Stimulated activated CD8-positive, alpha-beta memory T cell treated with anti-CD3 and anti-CD28 coated beads, Interleukin-12 subunit alpha, Interleukin-12 subunit beta, amount 100 ng/mL, for 1 hour (primary cell): ENCODE results near the gene SRPRB.

Source experiments
- DNase-seq: peaks from one replicate; pipeline ENCODE4 v3.0.0-alpha.2; 2020; ENCODE audit warnings: low read depth

Gene SRPRB

DNA sequence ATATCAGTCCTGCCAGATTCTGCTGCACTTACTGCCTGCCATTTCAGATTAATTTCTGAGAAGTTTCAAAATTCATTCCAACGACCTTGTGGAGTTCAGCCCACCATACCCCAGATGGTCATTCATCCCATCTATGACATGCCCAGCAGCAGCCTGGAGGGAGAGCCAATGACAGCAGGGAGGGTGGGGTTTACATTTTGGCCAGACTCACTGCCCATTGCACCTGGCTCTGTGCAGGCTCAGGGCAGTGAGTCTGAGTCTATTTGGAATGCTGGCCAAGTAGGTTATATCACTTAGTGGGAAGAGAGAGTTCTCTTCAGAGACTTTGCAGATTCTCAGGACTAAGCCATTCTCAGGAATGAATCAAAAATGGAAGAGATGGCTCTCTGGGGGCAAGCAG lies 21.5 kb downstream of the SRPRB start:
- DNase-seq: no peak

DNA sequence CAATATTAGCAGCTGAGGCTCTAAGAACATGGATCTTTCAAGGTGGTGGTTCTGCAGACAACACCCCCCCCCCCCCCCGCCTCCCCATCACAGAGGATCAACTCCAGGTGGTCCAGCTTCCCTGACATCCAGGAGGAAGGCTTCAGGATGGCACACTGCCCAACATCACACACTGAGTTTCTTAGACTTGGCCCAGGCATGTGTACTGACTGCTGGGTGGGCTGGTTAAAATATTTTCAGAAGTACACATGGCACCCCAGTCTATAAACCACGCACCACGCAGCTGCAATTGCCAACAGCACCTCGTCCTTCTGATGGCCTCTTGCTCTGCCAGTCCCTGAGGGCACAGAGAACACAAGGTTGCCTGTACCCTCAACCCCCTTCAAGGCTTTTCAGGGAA lies 22.1 kb downstream of the SRPRB start:
- no peak for DNase-seq

DNA sequence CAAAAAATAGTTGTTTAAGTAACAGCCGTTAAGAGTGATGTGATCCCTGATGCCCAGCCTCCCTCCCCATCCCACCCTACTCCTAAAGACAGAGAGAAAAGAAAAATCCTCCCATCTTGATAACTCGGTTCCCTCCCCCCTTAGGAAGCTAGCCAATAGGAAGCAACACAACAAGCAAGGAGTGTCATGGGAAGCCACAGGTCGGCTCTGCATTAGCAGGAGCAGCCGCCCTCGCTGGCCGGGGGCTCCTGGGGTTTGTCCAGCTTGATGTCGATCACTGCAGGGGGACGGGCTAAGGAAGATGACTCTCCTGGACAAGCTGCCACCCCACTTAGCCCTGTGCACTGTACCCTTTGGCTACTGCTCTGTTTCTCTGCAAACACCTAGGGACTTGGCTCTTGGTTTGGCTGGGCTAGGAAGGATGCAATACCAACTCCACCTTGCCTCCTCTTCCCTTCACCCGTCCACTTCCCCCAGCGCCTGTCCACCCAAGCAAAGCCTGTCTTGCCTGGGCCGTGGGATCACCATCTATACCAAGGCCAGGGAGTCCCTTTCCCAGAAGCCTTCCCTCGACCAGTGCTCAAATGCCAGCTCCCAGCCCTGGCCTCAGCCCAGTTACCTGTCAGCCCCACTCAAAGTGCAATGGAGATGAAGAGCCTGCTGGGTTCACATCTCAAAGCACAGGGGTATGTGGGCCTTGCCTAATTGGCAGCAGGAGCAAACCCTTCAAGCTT lies 23.1 kb downstream of the SRPRB start:
- DNase-seq: no peak

DNA sequence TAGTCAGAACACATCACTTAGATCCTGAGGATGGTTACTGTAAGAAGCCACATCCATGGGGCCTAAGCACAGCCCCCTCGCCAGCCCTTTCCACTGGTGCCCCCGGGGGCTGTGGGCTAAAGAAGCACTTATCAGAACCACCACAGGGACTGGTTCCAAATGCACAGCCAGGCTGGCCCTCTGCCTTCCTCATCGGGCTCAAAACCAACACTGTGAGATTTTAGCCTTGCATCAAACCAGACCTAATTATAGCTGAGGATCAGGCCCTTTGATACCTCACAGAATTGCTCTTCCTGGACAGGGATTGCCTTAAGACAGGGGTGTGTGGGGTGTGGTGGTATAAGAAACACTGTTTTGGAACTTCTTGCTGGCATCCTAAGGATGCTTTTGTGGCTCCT lies 23.7 kb downstream of the SRPRB start:
- no peak for DNase-seq

DNA sequence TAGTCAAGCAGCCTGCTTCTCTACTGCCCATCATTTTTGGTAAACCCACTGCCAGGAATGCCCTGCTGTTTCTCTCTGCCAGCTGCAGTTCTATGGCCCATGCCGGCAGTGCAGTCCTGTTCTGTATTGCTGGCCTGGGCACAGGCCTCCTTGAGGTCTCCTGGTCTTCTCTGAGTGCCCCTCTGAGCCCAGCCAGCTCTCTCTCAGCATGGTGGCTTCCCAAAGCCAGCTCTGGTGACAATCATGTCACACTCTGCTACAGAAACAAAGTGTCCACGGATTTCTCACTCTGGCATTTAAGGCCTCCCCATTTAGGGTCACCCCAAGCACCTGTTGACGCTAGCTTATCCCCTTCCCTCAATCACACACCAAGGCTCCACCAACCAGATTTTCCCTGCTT lies 24.5 kb downstream of the SRPRB start:
- DNase-seq: no peak

DNA sequence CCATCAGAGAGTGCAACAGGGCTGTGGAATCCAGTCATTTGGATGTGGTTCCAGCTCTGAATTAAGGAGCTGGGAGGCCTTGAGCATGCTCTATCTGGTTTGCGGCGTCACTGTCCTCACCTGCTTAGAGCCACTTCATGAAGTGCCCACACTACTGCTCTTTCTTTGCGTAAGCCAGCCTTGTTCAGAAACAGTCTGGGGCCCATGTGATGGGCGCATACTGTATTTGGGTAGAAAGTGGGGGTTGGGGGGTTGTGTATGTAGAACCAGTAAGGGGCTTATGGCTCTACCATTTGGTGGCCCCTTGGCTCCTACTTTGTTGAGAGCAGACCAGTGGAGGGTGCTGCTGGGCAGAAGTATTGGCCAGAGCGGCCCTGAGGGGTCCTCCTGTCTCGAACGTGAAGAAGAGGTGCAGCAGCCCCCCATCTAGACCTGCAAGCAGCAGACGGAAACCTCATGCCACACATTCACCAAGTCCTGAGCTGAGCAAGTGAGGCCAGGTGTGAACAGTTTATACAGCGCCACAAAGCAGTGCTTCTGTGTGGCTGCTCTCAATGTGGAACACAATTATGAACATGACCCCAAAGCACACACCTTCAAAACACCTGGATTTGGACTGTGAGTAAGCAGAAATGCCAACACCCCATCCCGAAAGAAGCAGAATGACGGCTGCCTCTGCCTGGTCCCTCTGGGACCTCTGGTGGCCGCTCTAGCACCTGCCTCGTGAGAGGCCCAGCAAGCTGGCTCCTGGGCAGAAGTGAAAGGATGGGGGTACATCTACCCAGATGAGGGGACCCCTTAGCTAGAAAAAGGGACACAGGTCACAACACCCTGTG lies 26.6 kb downstream of the SRPRB start:
- DNase-seq: no peak

DNA sequence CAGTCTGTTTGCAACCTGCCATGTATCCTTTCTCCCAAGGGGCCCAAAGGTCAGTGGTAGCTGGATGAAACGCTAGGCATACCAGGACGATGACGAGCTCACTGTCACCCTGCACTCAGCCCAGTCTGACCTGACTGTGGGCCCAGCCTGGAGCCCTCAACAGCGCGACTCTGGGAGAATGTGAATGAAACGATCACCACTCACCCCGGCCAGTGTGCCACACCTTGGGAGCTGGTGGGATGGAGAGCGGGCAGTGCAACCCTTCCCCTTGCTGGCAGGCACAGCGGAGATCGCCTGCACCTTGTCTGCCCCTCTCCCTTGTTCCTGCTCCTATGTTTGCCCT lies 27.2 kb downstream of the SRPRB start:
- DNase-seq: no peak

DNA sequence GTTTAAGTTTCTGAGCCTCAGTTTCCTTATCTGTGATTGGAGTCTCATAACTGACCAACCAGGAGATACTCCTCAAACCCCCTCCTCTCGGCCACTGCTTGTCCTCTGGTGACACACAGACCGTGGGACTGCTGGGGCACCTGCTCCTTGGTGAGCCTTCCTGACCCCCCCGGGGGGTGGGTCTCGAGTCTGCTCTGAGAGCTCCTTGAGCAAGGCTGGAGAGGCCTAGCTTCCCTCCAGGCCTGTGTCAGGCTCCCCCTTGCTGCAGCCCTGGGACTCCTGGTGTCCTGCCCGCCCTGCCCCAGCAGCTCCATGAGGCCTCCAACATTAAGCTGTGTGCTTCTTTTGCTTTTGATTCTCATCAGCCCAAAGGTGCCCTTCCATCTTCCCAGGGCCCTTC lies 27.7 kb downstream of the SRPRB start:
- DNase-seq: no peak

DNA sequence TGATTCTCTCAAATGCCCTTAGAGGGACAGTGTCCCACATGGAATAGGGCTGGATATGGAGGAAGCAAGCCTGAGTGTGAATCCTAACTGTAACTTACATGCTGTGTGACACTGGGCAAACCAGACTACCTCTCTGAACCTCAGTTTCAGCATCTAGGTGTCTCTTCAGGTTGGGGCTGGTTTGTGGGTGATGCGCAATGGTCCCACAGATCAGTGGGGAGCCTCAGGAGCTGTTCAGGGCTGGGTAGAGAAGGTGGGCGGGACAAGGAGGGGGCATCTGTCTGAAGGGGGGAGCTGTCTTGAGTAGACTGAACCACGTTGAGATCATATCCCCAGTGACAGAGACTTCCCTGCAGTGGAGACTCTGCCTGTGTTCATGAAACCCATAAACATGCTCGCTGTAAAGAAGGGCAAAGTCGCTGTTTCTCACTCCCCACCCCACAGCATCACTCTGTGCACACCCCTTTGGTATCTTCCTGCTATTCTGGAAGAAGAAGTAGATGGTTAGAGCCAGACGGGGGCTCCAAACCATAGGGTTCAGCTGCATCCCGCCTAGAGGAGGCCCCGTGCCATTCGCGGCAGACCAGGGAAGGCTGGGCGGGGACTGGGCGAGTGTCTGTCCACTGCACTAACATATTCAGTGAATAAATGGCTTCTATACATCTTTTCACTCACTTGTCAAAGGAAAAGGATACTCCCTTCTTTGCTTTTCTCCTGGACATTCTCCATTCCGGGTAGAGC lies 28.4 kb downstream of the SRPRB start:
- DNase-seq: no peak

DNA sequence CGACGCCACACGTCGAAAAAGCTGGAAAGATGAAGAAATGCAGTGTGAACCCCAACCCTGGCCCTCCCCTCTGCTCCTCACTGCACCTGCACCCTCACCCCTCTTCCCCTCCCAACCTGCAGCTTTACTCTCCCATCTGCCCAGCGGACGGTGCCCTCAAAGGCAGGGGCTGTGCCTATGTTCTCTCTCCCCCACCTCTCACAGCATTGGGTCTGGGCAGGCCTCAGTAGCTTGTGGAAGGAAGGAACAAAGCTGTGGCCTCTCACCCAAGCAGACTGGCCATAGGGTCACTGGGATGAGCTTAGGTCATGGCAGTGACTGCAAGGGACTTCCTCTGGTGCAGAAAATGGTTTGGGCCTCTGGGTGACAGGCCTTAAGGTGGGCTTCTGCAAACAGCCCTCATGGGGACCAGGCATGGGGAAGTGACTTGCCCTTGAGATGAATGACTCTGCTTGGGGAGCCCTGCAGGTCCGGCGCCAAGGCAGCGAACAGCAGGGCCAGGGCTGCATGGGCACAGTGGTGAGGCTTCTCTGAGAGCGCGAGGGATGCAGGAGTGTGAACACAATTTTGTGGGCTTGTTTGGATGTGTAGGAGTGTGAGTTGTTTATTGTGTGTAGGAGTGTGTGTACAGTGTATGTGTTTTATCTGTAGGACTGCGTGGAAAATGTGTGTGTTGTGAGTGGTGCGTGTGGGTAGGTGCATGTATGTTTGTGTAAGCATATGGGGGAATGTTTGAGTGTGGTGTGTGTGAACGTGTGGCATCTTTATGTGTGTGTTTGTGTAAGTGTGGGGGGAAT lies 29.2 kb downstream of the SRPRB start:
- DNase-seq: no peak

DNA sequence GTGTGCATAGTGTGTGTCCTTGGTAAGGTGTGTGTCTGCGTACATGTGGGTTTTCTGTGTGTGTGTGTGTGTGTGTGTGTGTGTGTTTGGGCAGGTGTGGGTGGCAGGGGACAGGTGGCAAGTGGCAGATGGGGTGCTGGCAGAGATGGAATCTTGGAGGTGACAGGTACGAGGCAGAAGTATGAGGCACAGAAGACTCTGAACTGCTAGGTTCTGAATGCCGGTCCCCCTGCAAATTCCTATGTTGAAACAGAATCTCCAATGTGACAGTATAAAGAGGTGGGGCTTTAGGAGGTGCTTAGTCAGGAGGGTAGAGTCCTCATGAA lies 29.8 kb downstream of the SRPRB start:
- no peak for DNase-seq

DNA sequence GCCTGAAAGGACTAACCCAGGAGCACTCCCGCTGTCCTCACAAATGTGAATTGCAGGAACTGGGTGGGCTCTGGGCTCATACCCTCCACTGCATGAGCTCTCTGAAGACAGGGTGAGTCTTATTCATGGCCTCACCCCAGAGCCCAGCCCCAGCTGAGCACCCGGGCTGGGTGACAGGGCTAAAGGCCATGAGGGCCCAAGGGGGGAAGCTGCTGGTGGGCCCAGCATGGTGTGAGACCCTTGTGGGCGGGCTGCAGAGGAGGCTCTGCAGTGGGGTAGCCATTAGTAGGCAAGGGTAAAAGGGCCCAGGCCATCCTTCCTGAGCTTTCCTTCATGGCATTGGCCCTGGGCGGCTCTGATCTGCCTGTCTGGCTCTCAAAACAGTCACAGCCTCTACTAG lies 30.3 kb downstream of the SRPRB start:
- DNase-seq: no peak

DNA sequence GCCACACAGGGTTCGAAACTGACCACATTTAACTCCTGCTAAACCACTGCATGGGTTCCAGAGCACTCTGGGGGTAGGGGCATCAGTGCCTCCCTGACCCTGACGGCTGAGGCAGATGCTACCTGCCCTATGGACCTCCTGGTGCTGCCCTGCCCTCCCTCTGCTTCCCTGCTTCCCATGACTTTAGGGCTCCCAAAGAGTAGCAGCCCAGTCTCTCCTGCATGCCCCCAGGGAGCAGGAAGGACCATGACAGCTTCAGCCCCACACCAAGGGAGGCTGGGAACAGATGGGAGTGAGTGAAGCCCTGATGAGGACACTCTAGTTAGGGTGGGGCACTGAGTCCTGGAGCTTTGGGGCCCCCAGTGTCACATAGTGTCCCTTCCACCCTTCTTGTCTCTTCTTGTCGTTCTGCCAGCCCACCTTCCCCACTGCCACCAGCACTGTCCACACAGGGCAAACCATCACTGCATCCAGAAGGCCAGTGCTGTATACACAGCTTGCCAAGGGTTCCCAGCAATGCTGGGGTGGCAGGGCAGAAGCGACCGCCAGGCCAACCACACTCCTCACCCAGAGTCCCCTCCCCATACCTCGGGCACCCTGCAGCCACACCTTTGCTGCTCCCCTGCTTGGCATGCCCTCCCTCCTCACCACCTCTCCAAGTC lies 31.0 kb downstream of the SRPRB start:
- no peak for DNase-seq

DNA sequence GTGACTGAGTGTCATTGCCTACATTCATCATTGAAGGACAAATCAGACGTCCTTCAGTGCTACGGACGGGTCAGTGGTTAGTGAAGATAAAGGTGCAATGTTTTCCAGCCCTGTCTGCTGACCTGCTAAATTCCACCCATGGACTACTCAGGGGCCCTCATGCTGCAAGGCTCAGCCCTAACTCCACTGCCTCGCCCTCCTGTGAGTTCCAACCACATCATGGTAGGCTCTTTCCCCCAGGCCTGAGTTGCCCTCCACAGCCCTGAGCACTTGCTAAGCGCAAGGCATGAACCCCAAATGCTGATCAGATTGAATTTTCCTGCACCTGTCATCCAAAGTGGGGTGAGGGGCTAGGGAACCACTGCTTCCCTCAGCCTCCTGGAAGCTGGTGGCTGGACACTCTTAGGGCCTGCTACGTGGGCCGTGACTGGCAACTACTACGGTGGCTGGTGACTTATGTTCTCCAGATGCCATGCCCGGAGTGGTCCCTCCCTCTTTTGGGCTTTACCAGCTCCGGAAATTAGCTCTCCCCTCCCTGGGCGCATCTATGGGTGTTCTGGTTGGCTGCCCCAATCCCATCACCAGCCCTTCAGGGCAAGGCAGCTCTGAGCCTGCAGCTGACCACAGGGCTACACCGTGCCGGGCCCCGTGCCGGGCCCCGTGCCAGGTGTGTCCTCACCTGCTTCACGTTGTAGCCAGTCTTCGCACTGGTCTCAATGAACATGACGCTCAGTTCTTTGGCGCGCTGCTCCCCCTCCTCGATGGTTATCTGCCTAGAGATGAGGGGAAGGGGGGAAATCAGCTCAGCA lies 32.1 kb downstream of the SRPRB start:
- DNase-seq: no peak

DNA sequence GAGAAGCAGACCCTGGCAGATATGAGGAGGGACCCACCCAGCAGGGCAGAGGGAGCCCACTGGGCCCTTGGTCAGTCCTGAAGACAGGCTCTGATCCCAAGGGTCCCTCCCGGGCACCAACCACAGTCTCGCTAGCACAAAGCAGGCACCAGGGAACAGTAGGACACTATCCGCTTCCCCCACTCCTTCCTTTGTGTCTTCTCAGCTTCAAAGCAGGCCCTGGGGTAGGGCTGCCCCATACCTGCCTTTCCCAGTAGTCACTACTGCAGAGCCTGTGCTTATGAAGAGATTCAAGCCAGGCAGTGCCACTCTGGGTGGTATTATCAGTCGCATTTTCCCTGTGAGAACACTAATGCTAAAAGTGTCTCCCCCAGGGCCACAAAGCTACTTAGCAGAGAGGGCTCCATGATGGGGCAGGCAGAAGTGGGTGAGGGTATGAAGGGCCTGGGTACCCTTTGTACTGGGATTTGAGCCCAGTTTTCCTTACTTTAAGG lies 32.7 kb downstream of the SRPRB start:
- no peak for DNase-seq

DNA sequence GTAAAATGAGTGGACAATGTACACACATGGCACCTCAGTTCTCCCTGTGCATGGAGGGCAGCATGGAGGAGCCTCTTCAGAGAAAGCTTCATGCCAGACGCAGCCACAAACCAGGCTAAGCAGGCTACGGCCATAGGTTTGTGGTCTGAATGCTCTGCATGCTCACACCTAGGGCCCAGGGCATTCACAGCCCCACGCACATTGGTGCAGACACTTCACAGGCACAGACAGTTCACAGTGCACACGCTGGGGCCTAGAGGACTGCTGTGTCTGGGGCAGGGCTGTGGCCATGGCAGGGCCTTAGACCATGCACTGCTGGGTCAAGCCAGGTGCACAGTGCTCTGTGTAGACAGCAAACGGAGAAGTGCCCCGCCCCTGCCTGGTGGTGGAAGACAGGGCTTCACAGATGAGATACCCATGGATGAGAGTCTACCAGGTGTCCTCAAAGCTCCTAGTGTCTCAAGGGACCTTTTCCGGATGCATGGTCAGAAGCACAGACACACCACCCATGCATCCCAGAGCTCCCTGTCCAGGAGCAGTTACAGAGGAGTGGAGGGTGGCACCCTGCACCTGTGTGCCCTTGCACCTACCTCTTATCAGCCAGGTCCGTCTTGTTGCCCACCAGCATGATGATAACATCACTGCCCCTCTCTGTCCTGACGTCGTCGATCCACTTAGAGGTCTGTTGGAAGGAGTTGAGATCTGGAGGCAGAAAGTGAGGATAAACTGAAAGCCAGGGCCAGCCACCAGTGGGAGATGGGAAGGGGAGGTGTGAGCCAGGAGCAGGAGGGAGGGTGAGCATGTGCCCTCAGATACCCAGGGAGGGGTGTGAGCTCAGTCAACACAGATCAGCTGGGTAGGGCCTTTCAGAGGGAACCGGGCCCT lies 33.5 kb downstream of the SRPRB start:
- no peak for DNase-seq

DNA sequence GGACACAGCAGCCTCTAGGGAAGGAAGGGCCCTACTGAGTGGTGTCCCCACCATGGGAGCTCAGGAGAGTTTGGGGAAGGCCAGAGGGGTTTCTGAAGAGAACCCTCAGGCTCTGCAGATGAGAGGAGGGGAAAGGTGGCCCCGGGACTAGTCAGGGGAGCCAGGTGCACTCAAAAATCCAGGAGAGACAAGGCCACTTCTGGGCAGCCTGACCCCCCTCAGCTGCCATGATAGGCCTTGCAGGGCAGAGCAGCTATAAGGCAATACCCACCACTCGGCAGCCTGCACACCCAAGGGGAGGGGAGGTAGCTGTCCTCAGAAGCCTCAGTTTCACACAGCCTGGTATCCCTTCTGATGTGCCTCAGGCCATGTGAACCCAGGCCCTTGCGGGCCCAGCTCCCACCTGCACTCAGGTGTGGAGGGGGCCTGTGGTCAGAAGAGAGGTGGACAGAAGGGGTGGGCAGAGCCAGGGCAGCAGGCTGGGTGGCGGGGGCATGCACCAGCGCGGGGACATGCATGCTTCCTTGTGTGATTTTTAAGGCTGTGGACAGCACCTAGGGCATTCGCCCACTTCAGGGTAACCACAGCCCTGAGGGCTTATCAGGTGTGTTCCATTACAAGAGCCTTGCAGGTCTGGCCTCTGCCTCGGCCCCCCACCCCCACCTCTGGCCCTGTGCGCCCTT lies 34.6 kb downstream of the SRPRB start:
- DNase-seq: no peak

DNA sequence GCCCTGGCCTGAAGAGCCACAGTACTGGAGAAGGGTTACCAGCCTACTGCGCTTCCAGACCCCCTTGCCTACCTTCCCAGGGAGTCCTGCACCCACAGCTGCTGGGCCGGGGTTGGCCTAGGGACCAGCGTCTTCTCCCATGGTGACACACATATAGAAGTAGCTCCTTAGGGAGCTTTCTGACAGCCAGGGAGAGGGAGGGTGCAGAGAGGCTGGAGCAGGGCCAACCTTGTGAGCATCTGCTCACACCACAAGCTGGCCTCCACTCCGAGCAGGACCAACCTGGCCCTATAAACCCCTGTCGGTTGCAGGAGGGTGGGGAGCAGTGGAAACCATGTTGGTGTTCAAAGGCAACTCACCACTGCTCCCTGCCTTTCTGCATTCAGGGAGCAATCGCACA lies 35.2 kb downstream of the SRPRB start:
- no peak for DNase-seq

DNA sequence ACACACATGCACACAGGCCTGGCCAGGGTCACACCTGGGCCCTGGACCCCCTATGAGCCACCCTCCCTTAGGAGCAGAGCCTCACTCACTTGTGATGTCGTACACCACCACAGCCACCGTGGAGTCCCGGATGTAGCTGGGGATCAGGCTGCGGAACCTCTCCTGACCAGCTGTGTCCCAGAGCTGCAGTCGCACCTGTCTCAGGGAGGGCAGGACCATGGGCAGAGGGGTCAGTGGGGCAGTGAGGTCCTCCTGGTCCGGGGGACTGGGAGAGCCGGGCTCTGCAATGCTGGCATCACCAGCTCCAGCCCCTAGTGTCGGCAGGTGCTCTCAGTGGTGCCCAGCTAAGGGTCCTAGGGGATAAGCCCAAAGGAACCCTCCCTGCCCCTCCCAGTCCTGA lies 35.6 kb downstream of the SRPRB start:
- no peak for DNase-seq
